ENCODE data around the gene MRPL18. TPM values are rescaled to one million over a fixed set of nuclear protein-coding genes. Genes with fewer than 3 reads are reported as not detected.
A peak's percentile ranks its signal among the peaks of the same experiment; 100 is the strongest.

MRPL18 gene
- total and polyA plus RNA-seq, 5 experiments from 2014 or later: 36.2 to 131 (median 63.0) TPM

DNA sequence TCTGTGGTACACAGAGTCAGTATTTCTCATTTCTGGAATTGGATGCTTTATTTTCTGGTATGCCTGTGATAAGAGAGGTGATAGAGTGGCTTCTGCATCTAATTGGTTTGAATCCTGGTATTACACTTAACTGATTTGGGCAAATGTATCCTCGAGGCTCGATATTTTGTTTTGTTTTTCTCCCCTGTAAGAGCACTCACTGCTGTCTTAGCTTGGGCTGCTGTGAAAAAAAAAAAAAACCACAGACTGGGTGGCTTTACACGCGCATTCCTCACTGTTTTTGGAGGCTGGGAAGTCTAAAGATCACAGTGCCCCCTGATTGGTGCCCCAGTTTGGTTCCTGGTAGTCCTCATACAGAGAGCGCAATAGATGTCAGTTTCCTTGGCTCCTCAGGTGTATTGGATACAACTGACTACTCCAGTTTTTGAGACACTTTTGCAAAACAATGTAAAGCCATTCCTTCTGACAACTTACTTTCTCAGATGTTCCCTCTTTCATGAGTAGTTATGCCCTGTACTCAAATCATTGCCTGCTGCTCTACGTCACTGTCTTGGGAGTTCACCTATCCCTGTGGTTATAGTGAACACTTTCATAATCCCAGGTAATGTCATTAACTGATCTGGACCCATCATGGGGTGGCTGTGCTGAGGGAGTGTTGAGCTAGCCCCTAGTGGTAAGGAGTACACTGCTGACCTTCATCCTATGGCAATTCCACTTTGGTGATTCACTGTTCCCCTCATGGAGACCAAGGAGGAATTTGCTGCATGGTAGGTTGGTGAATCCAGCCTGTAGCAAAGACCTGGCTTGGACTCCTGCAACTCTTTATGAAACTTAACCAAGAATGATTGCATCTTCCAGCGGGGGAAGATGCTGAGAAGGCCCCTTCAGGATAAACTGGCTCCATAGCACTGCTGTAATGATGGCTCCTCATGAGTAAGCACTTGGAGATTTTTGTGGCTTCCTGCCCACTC, 32.0 kb upstream of the MRPL18 start:
- peaks cover 0 to 45% (median 13%) of the 10 kb centered on the region in 3 donors for H3K36me3 Mint-ChIP-seq
- H3K27ac Mint-ChIP-seq: peak overlapping the region in 9 of 10 donors; percentile 22 to 74 (median 51)
- H3K4me3 Mint-ChIP-seq: peak overlapping the region in 3 of 10 donors; percentile 3 to 52 (median 16)
- no peak for ATAC-seq
- no peak for DNase-seq
- POLR2A ChIA-PET: interaction anchor here (1.2 to 4.0 kb wide), 2 partner anchors 31 to 66 kb away, joined by 5 to 81 read pairs; partner anchors contain the start of gene WTAP
- peaks cover 20 to 34% (median 26%) of the 10 kb centered on the region in 4 donors for H3K4me1 Mint-ChIP-seq
- H3K27me3 Mint-ChIP-seq: no peaks in the 10 kb centered on the region
- no peaks in the 10 kb centered on the region for H3K9me3 Mint-ChIP-seq

DNA sequence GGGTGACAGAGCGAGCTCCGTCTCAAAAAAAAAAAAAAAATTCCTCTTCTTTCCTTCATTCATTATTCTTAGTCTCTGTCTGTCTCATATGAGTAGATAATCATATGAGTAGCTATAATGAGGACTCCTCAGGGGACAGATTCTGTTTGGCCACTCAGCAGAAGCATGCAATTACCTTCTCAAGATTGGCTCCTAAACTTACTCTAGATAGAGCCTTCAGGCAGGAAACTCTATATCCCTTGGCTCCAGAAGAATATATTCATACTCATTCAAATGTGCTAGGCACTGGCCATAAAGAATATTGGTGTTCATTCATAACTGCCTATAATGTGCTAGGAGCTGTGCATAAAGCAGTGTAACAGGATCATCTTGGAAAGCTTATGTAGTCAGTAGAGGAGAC, 30.6 kb upstream of the MRPL18 start:
- peaks cover 20 to 34% (median 29%) of the 10 kb centered on the region in 4 donors for H3K4me1 Mint-ChIP-seq
- H3K9me3 Mint-ChIP-seq: no peaks in the 10 kb centered on the region
- peak overlapping the region in 9 of 10 donors; percentile 10 to 80 (median 53) for H3K4me3 Mint-ChIP-seq
- DNase-seq (no peak), ATAC-seq (no peak)
- H3K27me3 Mint-ChIP-seq: no peaks in the 10 kb centered on the region
- peaks cover 0 to 36% (median 12%) of the 10 kb centered on the region in 3 donors for H3K36me3 Mint-ChIP-seq
- peak overlapping the region; percentile 2 to 96 (median 46) for H3K27ac Mint-ChIP-seq
- POLR2A ChIA-PET: interaction anchor here (1.1 to 4.9 kb wide), 4 partner anchors 24 to 68 kb away, joined by 4 to 81 read pairs (median 42); partner anchors contain the start of genes MRPL18, TCP1 and WTAP

DNA sequence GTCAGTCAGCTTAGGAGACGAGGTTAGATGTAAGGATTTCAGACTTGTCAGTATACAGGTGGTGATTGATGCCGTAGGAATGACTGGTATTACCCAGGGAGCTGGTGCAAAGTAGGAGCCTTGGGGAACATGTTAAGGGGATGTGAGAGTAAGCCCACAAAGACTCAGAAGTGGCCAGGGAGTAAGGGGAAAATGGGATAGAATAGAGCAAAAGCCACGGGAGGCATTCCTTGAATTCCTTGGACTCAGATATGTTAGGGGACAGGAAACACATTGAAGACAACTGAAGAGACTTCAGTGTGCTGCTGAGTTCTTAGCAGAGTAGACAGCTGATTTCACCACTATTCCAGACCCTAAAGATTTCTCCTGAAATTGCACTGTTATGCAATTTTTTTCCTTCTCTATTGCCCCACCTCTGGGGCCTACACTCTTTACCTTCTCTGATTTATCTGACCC, 29.6 kb upstream of the MRPL18 start:
- DNase-seq (no peak), ATAC-seq (no peak)
- POLR2A ChIA-PET: interaction anchor here (1.5 to 4.9 kb wide), 7 partner anchors 22 to 67 kb away, joined by 3 to 81 read pairs (median 8); partner anchors contain the start of genes MRPL18, SOD2, TCP1 and WTAP
- H3K27me3 Mint-ChIP-seq: no peaks in the 10 kb centered on the region
- peak overlapping the region; percentile 91 to 97 (median 93) for H3K4me3 Mint-ChIP-seq
- H3K27ac Mint-ChIP-seq: peak overlapping the region; percentile 94 to 99 (median 98)
- no peaks in the 10 kb centered on the region for H3K9me3 Mint-ChIP-seq
- peaks cover 0 to 36% (median 8%) of the 10 kb centered on the region in 3 donors for H3K36me3 Mint-ChIP-seq
- peaks cover 20 to 34% (median 28%) of the 10 kb centered on the region in 4 donors for H3K4me1 Mint-ChIP-seq

DNA sequence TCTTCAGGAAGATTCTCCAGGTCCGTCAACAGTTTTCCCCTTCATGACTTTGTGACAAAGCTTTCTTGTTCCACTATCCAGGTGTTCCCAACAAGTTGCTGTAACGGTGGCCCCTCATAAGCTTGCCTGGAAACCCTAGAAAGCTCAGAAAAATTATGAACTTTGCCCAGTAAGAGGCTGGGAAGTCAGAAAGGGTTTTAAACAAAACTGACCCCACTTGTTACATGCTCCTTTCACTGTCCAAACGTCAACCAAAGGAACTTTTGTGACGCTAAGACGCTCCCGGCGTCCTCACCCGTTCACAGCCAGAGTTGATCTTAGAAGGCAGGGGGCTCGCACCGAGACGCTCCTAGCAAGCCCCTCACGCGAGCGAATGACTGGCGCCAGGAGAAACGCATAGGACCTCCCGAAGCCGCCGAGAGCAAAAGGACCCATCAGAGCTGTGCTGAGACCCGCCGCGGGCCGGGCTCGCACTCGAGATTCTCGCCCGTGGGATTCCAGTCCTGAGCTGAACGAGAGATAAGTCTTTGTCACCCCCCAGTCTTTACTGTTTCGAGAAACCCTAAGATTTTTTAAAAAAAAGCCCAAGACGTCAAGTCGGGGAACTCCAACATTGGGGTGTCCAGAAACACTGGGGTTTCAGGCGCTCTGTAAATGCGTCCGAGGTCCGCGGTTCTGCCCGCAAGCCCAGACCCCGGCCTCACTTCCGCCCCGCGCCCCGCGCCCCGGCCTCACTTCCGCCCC, 29.0 kb upstream of the MRPL18 start:
- POLR2A ChIA-PET: interaction anchor here (0.7 to 4.9 kb wide), 15 partner anchors 9 to 73 kb away, joined by 3 to 81 read pairs (median 4); partner anchors contain the start of genes MRPL18, SOD2, TCP1 and WTAP
- ATAC-seq (peak; percentile 21 to 34), DNase-seq (peak in 2 of 10 donors; percentile 63 to 88)
- peaks cover 0 to 34% (median 8%) of the 10 kb centered on the region in 3 donors for H3K36me3 Mint-ChIP-seq
- peak overlapping the region; percentile 94 to 99 (median 98) for H3K27ac Mint-ChIP-seq
- no peaks in the 10 kb centered on the region for H3K27me3 Mint-ChIP-seq
- H3K4me3 Mint-ChIP-seq: peak overlapping the region; percentile 91 to 97 (median 93)
- H3K4me1 Mint-ChIP-seq: peaks cover 20 to 34% (median 29%) of the 10 kb centered on the region in 4 donors
- no peaks in the 10 kb centered on the region for H3K9me3 Mint-ChIP-seq

DNA sequence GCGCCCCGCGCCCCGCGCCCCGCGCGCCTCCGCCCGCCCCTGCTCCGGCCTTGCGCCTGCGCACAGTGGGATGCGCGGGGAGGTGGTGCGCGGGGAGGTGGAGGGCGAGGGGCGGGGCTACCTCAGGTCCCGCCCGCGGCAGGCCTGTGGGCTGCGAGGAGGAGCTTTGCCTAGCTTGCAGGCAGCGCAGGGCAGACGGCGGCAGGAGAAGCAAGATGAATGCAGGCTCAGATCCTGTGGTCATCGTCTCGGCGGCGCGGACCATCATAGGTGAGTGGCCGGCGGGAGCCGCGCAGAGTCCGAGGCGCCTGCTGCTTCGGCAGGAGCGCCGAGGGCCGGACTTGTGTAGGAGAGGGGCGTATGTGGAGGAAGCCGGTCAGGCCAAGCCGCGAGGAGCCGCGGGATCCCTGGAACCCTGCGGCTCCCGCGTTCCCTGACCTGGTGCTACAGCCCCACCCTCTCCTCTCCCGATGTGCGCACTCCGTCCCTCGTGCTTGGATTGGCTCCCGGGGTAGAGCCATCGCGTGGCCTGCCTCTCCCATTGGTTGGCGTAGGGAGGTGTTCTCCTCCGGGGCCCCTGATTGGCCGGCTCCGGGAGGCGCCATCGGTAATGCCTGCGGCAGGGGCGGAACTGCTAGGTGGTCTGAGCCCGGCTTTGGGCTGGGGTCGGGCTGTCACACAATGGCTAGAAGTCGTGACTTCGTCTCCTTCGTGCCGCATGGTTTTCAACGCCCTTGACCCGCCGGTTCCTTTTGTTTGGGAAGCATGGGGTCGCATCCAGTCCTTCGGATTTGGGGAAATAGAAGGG, 28.2 kb upstream of the MRPL18 start, which contains the start of gene ACAT2:
Gene ACAT2 (plus strand): TSS at position 173 of the 808 bp plus-strand sequence. CDS start 43 bp downstream, at position 216.
- DNase-seq (peak; percentile 88 to 97 (median 91)), ATAC-seq (peak; percentile 92 to 93)
- POLR2A ChIA-PET: interaction anchor here (0.6 to 4.9 kb wide), 18 partner anchors 9 to 249 kb away, joined by 3 to 81 read pairs (median 4); partner anchors contain the start of genes MRPL18, SOD2, TCP1 and WTAP
- H3K4me3 Mint-ChIP-seq: peak within 1 kb of the TSS; percentile 91 to 97 (median 93)
- H3K27me3 Mint-ChIP-seq: no peaks in the 10 kb centered on the region
- no peaks in the 10 kb centered on the region for H3K9me3 Mint-ChIP-seq
- peaks cover 20 to 34% (median 29%) of the 10 kb centered on the region in 4 donors for H3K4me1 Mint-ChIP-seq
- peaks cover 0 to 35% (median 4%) of the 10 kb centered on the region in 3 donors for H3K36me3 Mint-ChIP-seq
- peak within 1 kb of the TSS; percentile 94 to 99 (median 98) for H3K27ac Mint-ChIP-seq

DNA sequence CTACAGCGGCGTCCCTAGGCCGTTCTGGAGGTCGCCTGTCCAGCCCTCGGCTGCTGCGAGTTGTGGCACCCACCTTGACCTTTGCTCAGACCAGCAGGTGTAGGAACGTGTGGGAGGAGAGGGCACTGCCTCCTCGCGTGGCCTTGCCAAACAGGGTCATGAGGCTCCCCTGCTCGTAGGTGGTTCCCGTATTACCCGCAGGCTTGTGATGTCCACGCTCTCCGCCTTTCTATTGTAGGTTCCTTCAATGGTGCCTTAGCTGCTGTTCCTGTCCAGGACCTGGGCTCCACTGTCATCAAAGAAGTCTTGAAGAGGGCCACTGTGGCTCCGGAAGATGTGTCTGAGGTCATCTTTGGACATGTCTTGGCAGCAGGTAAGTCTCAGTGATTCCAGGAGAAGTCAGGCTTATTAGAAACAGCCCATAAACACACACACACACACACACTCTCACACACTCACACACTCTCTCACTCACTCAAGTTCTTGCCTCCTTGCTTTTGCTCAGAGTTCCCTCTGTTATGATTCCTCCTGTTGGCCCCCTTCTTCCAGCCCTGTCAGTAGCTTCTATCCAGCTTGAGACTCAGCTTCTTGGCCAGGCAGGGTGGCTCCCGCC, 27.5 kb upstream of the MRPL18 start:
- H3K27ac Mint-ChIP-seq: peak overlapping the region; percentile 85 to 99 (median 98)
- H3K4me1 Mint-ChIP-seq: peaks cover 20 to 34% (median 29%) of the 10 kb centered on the region in 4 donors
- H3K36me3 Mint-ChIP-seq: peaks cover 0 to 39% (median 4%) of the 10 kb centered on the region in 3 donors
- peak in 4 of 10 donors; percentile 17 to 66 (median 39) for DNase-seq
- H3K27me3 Mint-ChIP-seq: no peaks in the 10 kb centered on the region
- POLR2A ChIA-PET: interaction anchor here (0.6 to 4.9 kb wide), 7 partner anchors 12 to 248 kb away, joined by 3 to 80 read pairs (median 11); partner anchors contain the start of genes MRPL18, SOD2, TCP1 and WTAP
- ATAC-seq: peak in 1 of 2 donors; percentile 11
- no peaks in the 10 kb centered on the region for H3K9me3 Mint-ChIP-seq
- H3K4me3 Mint-ChIP-seq: peak overlapping the region; percentile 91 to 97 (median 93)

DNA sequence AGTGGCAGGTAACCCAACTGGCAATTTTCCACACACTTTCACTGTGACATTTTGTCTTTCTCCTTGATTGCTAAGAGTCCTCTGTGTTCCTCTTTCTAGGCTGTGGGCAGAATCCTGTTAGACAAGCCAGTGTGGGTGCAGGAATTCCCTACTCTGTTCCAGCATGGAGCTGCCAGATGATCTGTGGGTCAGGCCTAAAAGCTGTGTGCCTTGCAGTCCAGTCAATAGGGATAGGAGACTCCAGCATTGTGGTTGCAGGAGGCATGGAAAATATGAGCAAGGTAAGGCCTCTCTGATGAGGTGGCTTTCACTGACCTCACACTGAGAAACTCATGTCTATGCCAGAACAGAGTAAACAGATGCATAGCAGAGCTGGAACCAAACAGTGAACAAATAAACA, 23.4 kb upstream of the MRPL18 start:
- POLR2A ChIA-PET: interaction anchor here (0.5 to 1.2 kb wide), 2 partner anchors 11 to 22 kb away, joined by 3 to 4 read pairs; no protein-coding TSS in a partner anchor
- no peak for DNase-seq
- no peaks in the 10 kb centered on the region for H3K27me3 Mint-ChIP-seq
- no peak for ATAC-seq
- H3K4me3 Mint-ChIP-seq: no peak overlapping the region
- peaks cover 3 to 17% (median 9%) of the 10 kb centered on the region in 4 donors for H3K4me1 Mint-ChIP-seq
- peaks cover 0 to 2% (median 0%) of the 10 kb centered on the region in 9 donors for H3K9me3 Mint-ChIP-seq
- no peak overlapping the region for H3K27ac Mint-ChIP-seq
- H3K36me3 Mint-ChIP-seq: peaks cover 0 to 67% (median 33%) of the 10 kb centered on the region in 3 donors

DNA sequence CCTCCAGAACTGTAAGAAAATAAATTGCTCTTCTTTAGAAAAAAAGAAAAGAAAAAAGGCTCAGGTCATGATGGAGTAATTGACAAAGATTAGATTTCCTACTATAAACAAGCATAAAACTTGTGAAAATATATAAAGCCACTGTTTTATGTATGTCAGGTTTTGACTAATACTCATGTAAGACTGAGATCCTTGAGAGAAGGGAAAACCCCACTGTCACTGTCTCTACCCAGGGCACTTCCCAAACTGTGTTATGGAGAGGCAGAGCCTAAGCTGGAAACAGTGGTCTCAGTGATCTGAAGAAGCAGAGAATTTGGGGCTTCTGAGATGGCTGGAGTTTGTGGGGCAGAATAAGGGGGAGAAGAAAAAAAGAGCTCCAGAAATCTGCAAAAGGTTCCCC, 20.8 kb upstream of the MRPL18 start:
- H3K4me1 Mint-ChIP-seq: peaks cover 0 to 6% (median 0%) of the 10 kb centered on the region in 4 donors
- no peak for DNase-seq
- no peak overlapping the region for H3K4me3 Mint-ChIP-seq
- peaks cover 0 to 2% (median 0%) of the 10 kb centered on the region in 9 donors for H3K9me3 Mint-ChIP-seq
- POLR2A ChIA-PET: no interaction called here
- ATAC-seq: no peak
- H3K27me3 Mint-ChIP-seq: no peaks in the 10 kb centered on the region
- peaks cover 0 to 66% (median 31%) of the 10 kb centered on the region in 3 donors for H3K36me3 Mint-ChIP-seq
- H3K27ac Mint-ChIP-seq: peak overlapping the region in 3 of 10 donors; percentile 8 to 29 (median 28)

DNA sequence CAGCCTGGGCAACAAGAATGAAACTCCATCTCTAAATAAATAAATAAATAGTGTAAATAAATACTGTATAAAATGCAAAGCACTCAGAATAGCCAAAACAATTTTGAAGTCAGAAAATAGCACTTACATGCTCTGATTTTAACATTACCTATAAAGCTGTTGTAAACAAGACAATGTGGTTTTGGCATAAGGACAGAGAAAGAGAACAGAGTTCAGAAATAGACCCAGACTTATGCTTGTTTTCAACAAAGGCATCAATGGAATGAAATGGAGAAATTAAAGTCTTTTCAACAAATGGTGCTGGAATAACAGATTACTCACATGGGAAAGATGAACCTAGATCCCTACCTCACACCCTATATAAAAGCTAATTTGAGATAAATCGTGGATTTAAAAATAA, 18.1 kb upstream of the MRPL18 start:
- Mint-ChIP-seq H3K4me1 (no peaks in the 10 kb centered on the region), H3K27ac (no peak overlapping the region), H3K9me3 (peaks cover 0 to 2% (median 0%) of the 10 kb centered on the region in 9 donors), H3K36me3 (peaks cover 0 to 69% (median 32%) of the 10 kb centered on the region in 3 donors), H3K4me3 (no peak overlapping the region), H3K27me3 (no peaks in the 10 kb centered on the region)
- DNase-seq: no peak
- ATAC-seq: no peak
- POLR2A ChIA-PET: interaction anchor here (0.9 kb wide), 1 partner anchor 10 kb away, joined by 3 read pairs; the partner anchor contains the start of gene ACAT2

DNA sequence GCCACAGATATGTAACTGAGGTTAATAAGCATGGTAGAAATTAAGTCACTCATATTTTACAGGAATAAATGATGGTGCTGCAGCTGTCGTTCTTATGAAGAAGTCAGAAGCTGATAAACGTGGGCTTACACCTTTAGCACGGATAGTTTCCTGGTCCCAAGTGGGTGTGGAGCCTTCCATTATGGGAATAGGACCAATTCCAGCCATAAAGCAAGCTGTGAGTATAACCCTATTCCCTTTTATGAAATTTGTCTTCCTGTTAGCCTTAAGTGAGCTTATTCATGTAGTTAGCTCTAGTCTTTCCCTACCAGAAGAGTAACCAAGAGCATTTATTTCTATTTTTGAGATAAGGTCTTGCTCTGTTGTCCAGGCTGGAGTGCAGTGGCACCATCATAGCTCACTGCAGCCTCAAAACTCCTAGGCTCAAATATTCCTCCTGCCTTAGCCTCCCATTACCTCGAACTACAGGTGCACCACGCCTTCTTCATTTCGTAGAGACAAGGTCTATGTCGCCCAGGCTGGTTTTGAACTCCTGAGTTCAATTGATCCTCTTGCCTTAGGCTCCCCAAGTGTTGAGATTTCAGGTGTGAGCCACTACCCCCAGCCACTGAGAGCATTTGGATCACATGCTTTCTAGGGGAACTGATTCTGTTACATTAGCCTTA, 12.9 kb upstream of the MRPL18 start:
- peaks cover 6 to 78% (median 7%) of the 10 kb centered on the region in 3 donors for H3K36me3 Mint-ChIP-seq
- no peaks in the 10 kb centered on the region for H3K27me3 Mint-ChIP-seq
- H3K4me1 Mint-ChIP-seq: peaks cover 6 to 12% (median 7%) of the 10 kb centered on the region in 4 donors
- DNase-seq (no peak), ATAC-seq (peak in 1 of 2 donors; percentile 24)
- H3K27ac Mint-ChIP-seq: peak overlapping the region in 7 of 10 donors; percentile 11 to 84 (median 41)
- POLR2A ChIA-PET: interaction anchor here (0.7 to 1.0 kb wide), 2 partner anchors 12 to 56 kb away, joined by 3 to 4 read pairs; partner anchors contain the start of gene TCP1
- no peak overlapping the region for H3K4me3 Mint-ChIP-seq
- no peaks in the 10 kb centered on the region for H3K9me3 Mint-ChIP-seq

Data from naive thymus-derived CD8-positive, alpha-beta T cell (primary cell).